HCT116 (cell line): Measurements from ENCODE around the gene PCDHGA1. TPM values are rescaled to one million over a fixed set of nuclear protein-coding genes. Genes with fewer than 3 reads are reported as not detected.

ENCODE experiments used
- ATAC-seq: fragments of 200-7000 bp; cut with Tn5 transposase; 2 replicates; pipeline ENCODE4 v1.9.1; 2020; ENCODE audit warnings: mild to moderate bottlenecking, moderate library complexity
- BruUV-seq: library from RNA; stranded (reverse); fragments of 400-500 nt; replicated peaks from 2 replicates; lab custom pipeline; 2021; lab: Mats Ljungman, UMichigan
- CTCF ChIA-PET: fragments of 300-600 bp; sonication (Branson Sonifier 250); formaldehyde crosslinking; loops from one replicate; lab custom pipeline; 2021; ENCODE audit warnings: antibody characterized with exemption; lab: Charles Lee
- POLR2A ChIA-PET: fragments of 300-600, 350-600 bp; sonication (Branson Sonifier 250); formaldehyde crosslinking; loops from one replicate; lab custom pipeline; 2021; ENCODE audit warnings: antibody characterized with exemption; lab: Charles Lee
- RAD21 ChIA-PET, 2 experiments: fragments of 300-600 bp; sonication (Branson Sonifier 250); formaldehyde crosslinking; loops; one replicate each; lab custom pipeline; 2023; ENCODE audit warnings: low total read pairs in 2 of 2; ENCODE audit not compliant: uncharacterized antibody in 2 of 2, unreplicated experiment in 2 of 2, low non-redundant PET in 1 of 2; lab: Charles Lee
- DNase-seq: peaks from one replicate; pipeline ENCODE4 v3.0.0-alpha.2; 2010; ENCODE audit warnings: low read depth, low spot score
- H2AFZ ChIP-seq: fragments of 200-600 bp; shearing (Covaris generic), sonication (generic); 2 replicates; pipeline ENCODE4 v1.6.1; 2017; ENCODE audit warnings: low read depth, mixed run types, mixed read lengths, antibody characterized with exemption, low read length; ENCODE audit not compliant: poor library complexity, severe bottlenecking
- H3K27ac ChIP-seq: 2 replicates; pipeline ENCODE4 v1.5.1; 2012; ENCODE audit warnings: low read depth, low read length
- H3K27me3 ChIP-seq: fragments of 200-600 bp; sonication (generic); 2 replicates; pipeline ENCODE4 v1.6.1; 2016; ENCODE audit warnings: mixed run types, low read length, mixed read lengths; ENCODE audit not compliant: insufficient read depth
- H3K36me3 ChIP-seq, 2 experiments: fragments of 200-500 bp in 1 of 2; fragments of 200-600 bp in 1 of 2; sonication (Bioruptor generic) in 1 of 2; sonication (generic) in 1 of 2; 2 replicates each; pipeline versions ENCODE4 v1.5.1 to v1.6.1; 2014 to 2016; ENCODE audit warnings: low read length in 2 of 2, inconsistent platforms in 1 of 2, mixed read lengths in 1 of 2, mixed run types in 1 of 2; ENCODE audit not compliant: insufficient read depth in 2 of 2, control insufficient read depth in 1 of 2
- H3K4me1 ChIP-seq, 2 experiments: fragments of 200-600 bp in 1 of 2; sonication (generic) in 1 of 2; 2 replicates each; pipeline versions ENCODE4 v1.5.1 to v1.6.1; 2012 to 2017; ENCODE audit warnings: low read length in 2 of 2, inconsistent platforms in 1 of 2, mild to moderate bottlenecking in 1 of 2, mixed read lengths in 1 of 2, mixed run types in 1 of 2, moderate library complexity in 1 of 2; ENCODE audit not compliant: insufficient read depth in 2 of 2, control insufficient read depth in 1 of 2
- H3K4me2 ChIP-seq: fragments of 200-600 bp; sonication (generic); 2 replicates; pipeline ENCODE4 v1.6.1; 2017; ENCODE audit warnings: mixed run types, low read length, mixed read lengths
- H3K4me3 ChIP-seq, 2 experiments: fragments of 200-600 bp in 1 of 2; sonication (generic) in 1 of 2; replicated peaks in 1 of 2; 2 replicates each; pipeline ENCODE4 v1.5.1; 2011 to 2016; ENCODE audit warnings: low read length in 2 of 2, control low read depth in 1 of 2, low read depth in 1 of 2, mild to moderate bottlenecking in 1 of 2, mixed read lengths in 1 of 2, mixed run types in 1 of 2
- H3K79me2 ChIP-seq: fragments of 200-600 bp; sonication (generic); 2 replicates; pipeline ENCODE4 v1.6.1; 2017; ENCODE audit warnings: mild to moderate bottlenecking, mixed run types, low read length, moderate library complexity, mixed read lengths; ENCODE audit not compliant: insufficient read depth
- H3K9ac ChIP-seq: fragments of 200-600 bp; sonication (generic); 2 replicates; pipeline ENCODE4 v1.6.1; 2016; ENCODE audit warnings: low read length, mixed read lengths
- H3K9me2 ChIP-seq: fragments of 200-600 bp; sonication (generic), shearing (Covaris generic); 2 replicates; pipeline ENCODE4 v1.6.1; 2017; ENCODE audit warnings: mixed run types, mild to moderate bottlenecking, moderate library complexity; ENCODE audit not compliant: insufficient read depth
- H3K9me3 ChIP-seq, 2 experiments: fragments of 200-500 bp in 1 of 2; fragments of 200-600 bp in 1 of 2; sonication (Bioruptor generic) in 1 of 2; sonication (generic) in 1 of 2; 2 replicates each; pipeline ENCODE4 v1.6.1; 2014 to 2017; ENCODE audit warnings: low read length in 2 of 2, mixed read lengths in 2 of 2, inconsistent platforms in 1 of 2, low read depth in 1 of 2, mild to moderate bottlenecking in 1 of 2, mixed run types in 1 of 2, moderate library complexity in 1 of 2; ENCODE audit not compliant: control insufficient read depth in 1 of 2, insufficient read depth in 1 of 2
- H4K20me1 ChIP-seq: fragments of 200-600 bp; sonication (generic), shearing (Covaris generic); 2 replicates; pipeline ENCODE4 v1.6.1; 2017; ENCODE audit warnings: mixed run types, mild to moderate bottlenecking, moderate library complexity; ENCODE audit not compliant: insufficient read depth
- ATF3 ChIP-seq: IDR thresholded peaks from 2 replicates; pipeline ENCODE4 v1.6.1; 2012
- CBX3 ChIP-seq: IDR thresholded peaks from 2 replicates; pipeline ENCODE4 v1.6.1; 2012; ENCODE audit warnings: low read depth
- CEBPB ChIP-seq: IDR thresholded peaks from 2 replicates; pipeline ENCODE4 v1.6.1; 2012; ENCODE audit warnings: low read depth
- CTCF ChIP-seq, 3 experiments: fragments of 200-600 bp in 1 of 3; sonication (generic) in 1 of 3; IDR thresholded peaks in 2 of 3; conservative IDR thresholded peaks in 1 of 3; 2 replicates each; pipeline ENCODE4 v1.5.1; 2012 to 2017; ENCODE audit warnings: low read depth in 2 of 3, low read length in 2 of 3, antibody characterized with exemption in 1 of 3, borderline replicate concordance in 1 of 3, control low read depth in 1 of 3, mild to moderate bottlenecking in 1 of 3, mixed read lengths in 1 of 3, mixed run types in 1 of 3, moderate library complexity in 1 of 3; ENCODE audit not compliant: insufficient read depth in 1 of 3
- EGR1 ChIP-seq: IDR thresholded peaks from 2 replicates; pipeline ENCODE4 v1.6.1; 2012; ENCODE audit warnings: low read depth
- ELF1 ChIP-seq: IDR thresholded peaks from 2 replicates; pipeline ENCODE4 v1.6.1; 2012; ENCODE audit warnings: low read depth, borderline replicate concordance
- EZH2 ChIP-seq: fragments of 200-600 bp; sonication (generic); IDR thresholded peaks from 2 replicates; pipeline ENCODE4 v1.6.1; 2017; ENCODE audit warnings: antibody characterized with exemption, mixed run types
- EZH2phosphoT487 ChIP-seq: fragments of 200-600 bp; IDR thresholded peaks from 2 replicates; pipeline ENCODE4 v1.6.1; 2018; ENCODE audit warnings: antibody characterized with exemption, borderline replicate concordance
- FOSL1 ChIP-seq: IDR thresholded peaks from 2 replicates; pipeline ENCODE4 v1.6.1; 2012; ENCODE audit warnings: low read depth
- JUND ChIP-seq: IDR thresholded peaks from 2 replicates; pipeline ENCODE4 v1.6.1; 2012
- MAX ChIP-seq: IDR thresholded peaks from 2 replicates; pipeline ENCODE4 v1.6.1; 2012
- POLR2A ChIP-seq: IDR thresholded peaks from 2 replicates; pipeline ENCODE4 v1.7.0; 2011; ENCODE audit warnings: borderline replicate concordance; ENCODE audit not compliant: insufficient read depth, insufficient read length; ENCODE audit errors: extremely low read depth
- RAD21 ChIP-seq: IDR thresholded peaks from 2 replicates; pipeline ENCODE4 v1.6.1; 2012; ENCODE audit warnings: low read depth, mild to moderate bottlenecking
- REST ChIP-seq: IDR thresholded peaks from 2 replicates; pipeline ENCODE4 v1.6.1; 2012; ENCODE audit warnings: low read depth
- SP1 ChIP-seq: IDR thresholded peaks from 2 replicates; pipeline ENCODE4 v1.6.1; 2012; ENCODE audit warnings: low read depth
- SRF ChIP-seq: IDR thresholded peaks from 2 replicates; pipeline ENCODE4 v1.6.1; 2012; ENCODE audit warnings: low read depth
- TCF7L2 ChIP-seq: IDR thresholded peaks from 2 replicates; pipeline ENCODE4 v1.7.0; 2011; ENCODE audit warnings: borderline replicate concordance, inconsistent platforms; ENCODE audit not compliant: insufficient read depth, insufficient read length; ENCODE audit errors: extremely low read depth
- ZFX ChIP-seq: fragments of 450-650 bp; IDR thresholded peaks from 2 replicates; pipeline ENCODE4 v1.6.1; 2017
- ZNF274 ChIP-seq: fragments of 200-500 bp; sonication (Bioruptor generic); IDR thresholded peaks from 2 replicates; pipeline ENCODE4 v1.6.1; 2014; ENCODE audit warnings: mild to moderate bottlenecking, low read depth, low read length, inconsistent platforms
- intact Hi-C: fragments of 100-400 bp; cut with micrococcal nuclease; formaldehyde crosslinking; loops from 2 replicates; pipeline ENCODE4 v1.10.0; 2022
- total RNA-seq: library from RNA; stranded (reverse); gene quantifications from one replicate; pipeline ENCODE4 v1.2.1, GENCODE V29; 2021; ENCODE audit not compliant: unreplicated experiment

Gene PCDHGA1
- total RNA-seq, 1 experiment from 2014 or later = 0.05 TPM

- Histone ChIP-seq H3K79me2 (peaks cover 36% of the 10 kb centered on the region), H3K27ac (no peak overlapping the region), H4K20me1 (no peaks in the 10 kb centered on the region), H3K4me2 (no peak overlapping the region), H3K4me3 (no peak overlapping the region), H3K27me3 (no peaks in the 10 kb centered on the region), H2AFZ (no peak overlapping the region), H3K9me3 (no peaks in the 10 kb centered on the region; a peak in 1 of 4 replicates), H3K36me3 (peaks cover 0 to 16% of the 10 kb centered on the region in 2 experiments; a peak in 2 of 4 replicates), H3K9ac (no peak overlapping the region), H3K9me2 (no peaks in the 10 kb centered on the region), H3K4me1 (no peaks in the 10 kb centered on the region)
- CTCF ChIA-PET = interaction anchor here (1.0 kb wide), 1 partner anchor 21 kb away, joined by 3 read pairs; no protein-coding TSS in a partner anchor
- TF ChIP-seq CBX3 = no peak
- no peak for TF ChIP-seq TCF7L2
- no peak for TF ChIP-seq RAD21
- no peak for TF ChIP-seq EZH2phosphoT487
- no peak for TF ChIP-seq JUND
- no peak for TF ChIP-seq CEBPB
- TF ChIP-seq EGR1 = no peak
- no peak for TF ChIP-seq CTCF (IDR thresholded peaks at IDR 0.05 in 2 of 3, conservative IDR thresholded peaks at IDR 0.05 in 1 of 3; ENCODE audit: borderline replicate concordance in 1 of 3, insufficient read depth in 1 of 3, low read depth in 2 of 3, low read length in 2 of 3)
- TF ChIP-seq ATF3 = no peak
- no peak for TF ChIP-seq FOSL1
- TF ChIP-seq POLR2A = no peak
- no peak for TF ChIP-seq REST
- no peak for TF ChIP-seq ZNF274
- TF ChIP-seq EZH2 = no peak
- TF ChIP-seq ELF1 = no peak
- no peak for TF ChIP-seq SRF
- TF ChIP-seq SP1 = no peak
- TF ChIP-seq ZFX = no peak
- no peak for TF ChIP-seq MAX
- ATAC-seq (no peak), DNase-seq (no peak)
- no TSS peak for BruUV-seq
- RAD21 ChIA-PET = no interaction called here
- POLR2A ChIA-PET = no interaction called here
- intact Hi-C loops = no loop called here
These were observed 212.7 kb downstream of the PCDHGA1 start for GRCh38 chr5:141543053-141543452.
